ENCODE data around the gene CLCA2.
A peak's percentile ranks its signal among the peaks of the same experiment; 100 is the strongest.

Gene CLCA2

DNA sequence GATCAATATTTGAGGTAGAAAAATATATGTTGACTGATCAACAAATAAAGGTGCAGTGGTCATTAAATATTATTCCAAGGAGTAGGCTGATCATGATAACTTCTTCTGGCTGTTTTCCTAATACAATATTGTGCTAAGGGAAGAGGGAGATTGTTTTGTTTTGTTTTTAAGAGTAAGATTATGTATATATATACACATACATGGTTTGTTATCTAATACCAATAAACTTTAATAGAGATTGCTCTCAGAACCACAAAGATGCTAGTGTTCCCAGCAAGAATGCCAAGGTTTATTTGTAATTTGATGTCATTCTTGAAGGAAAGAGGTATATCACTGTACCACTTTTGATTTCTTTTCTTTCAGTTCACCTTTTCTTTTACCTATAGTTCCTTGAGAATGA, 10.1 kb downstream of the CLCA2 start:
- no peak for FAIRE-seq

DNA sequence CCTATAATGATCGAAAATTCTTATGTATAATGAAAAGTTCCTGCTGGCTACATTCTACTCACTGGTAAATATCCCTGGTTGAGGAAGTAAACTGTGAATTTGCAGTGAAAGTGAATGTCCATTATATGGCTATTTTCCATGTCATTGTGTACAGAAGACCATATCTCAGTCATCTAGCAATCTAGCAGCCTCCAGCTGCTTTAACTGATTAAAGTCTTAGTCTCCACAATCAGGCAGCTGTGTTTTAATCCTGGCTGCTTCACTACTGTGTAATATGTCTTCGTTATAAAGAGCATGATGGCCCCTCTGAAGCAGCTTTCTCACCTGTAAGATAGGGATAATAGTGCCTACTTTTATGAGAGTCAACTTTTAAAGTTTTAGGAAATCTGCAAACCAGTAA, 11.4 kb downstream of the CLCA2 start:
- no peak for FAIRE-seq

DNA sequence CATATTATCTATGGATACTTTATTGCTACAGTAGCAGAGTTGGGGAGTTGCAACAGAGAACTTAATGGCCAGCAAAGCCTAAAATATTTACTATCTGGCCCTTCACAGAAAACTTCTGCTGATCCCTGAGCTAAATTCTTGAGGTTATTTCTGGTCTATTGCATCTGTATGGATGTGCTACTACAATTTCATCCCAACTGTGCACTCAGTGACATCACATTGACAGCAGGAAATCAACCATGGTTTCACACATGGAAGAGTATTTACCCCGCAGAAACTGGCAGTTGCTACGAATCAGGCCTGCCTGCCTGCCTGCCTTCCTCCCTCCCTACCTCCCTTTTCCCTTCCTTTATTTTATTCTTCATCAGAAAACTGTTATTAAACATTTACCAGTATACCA, 12.1 kb downstream of the CLCA2 start:
- FAIRE-seq, result no peak

DNA sequence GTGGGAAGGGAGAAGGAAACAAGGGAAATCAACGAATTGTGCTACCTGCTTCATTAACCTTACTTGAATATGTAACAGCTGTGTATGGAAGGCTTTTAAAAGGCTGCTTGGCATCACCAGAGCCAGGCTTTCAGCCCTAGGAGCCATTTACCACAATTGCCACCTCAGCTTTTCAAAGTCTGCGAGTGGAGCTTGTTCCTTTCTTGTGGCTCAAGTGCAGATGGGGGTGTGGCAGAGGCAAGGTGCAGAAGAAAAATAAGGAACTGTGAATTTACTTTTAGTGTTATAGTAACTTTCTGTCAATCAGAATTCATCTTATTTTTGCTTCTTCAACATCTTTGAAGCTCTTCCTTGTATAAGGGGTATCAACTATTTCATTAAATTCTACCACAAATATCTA, 17.6 kb downstream of the CLCA2 start:
- no peak for FAIRE-seq

DNA sequence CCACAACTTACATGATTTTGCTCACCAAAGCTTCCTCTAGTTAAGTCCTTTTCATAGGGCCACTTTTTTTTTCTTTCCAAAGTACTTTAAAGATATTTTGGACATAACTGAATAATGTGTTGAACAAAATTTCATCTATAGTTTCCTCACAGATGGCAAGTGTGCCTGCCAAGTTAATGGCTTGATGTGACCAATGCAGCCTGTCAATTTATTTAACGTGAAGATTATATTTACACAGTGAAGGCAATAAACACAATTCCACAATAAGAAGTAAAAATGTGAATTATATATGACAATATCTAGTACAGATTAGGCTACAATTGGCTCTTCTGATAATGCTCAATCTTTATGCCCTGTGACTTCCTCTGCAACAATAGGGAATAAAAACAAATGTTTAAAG, 18.0 kb downstream of the CLCA2 start:
- FAIRE-seq, result no peak

DNA sequence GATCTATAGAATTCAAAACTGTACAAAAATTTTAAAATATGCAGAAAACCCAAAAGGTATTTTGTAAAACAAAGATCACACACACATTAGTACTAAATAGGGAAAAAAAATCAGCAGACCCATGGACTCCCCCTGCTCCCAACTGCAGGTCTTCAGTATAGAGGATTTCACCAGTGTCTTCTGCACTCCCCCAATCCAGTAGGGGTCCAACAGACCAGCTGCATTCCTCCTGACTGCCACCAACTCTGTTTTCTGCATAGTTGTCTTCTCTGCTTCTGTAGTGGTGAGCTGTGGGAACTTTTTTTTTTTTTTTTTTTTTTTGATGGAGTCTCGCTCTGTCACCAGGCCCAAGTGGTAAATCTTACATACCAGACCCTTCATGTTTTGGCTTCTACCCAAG, 21.9 kb downstream of the CLCA2 start:
- FAIRE-seq, result no peak

DNA sequence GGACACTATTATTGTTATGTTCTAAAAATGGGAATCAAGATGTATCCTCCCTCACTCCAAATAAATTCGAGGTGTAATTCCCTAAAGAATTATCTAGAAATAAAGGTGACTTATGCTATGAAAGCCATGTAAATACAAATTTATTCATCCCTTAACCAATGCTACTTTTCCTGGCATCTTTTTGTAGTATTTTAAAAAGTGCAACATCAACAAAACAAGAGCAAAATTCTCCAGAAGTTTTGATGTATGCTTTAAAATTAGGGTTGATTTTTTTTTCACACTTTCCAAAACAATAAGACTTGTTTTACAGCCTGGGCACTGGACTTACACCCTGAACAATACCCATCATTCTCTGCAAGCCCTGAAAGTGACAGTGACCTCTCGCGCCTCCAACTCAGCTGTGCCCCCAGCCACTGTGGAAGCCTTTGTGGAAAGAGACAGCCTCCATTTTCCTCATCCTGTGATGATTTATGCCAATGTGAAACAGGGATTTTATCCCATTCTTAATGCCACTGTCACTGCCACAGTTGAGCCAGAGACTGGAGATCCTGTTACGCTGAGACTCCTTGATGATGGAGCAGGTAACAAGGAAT, 23.3 kb downstream of the CLCA2 start:
- no peak for FAIRE-seq

DNA sequence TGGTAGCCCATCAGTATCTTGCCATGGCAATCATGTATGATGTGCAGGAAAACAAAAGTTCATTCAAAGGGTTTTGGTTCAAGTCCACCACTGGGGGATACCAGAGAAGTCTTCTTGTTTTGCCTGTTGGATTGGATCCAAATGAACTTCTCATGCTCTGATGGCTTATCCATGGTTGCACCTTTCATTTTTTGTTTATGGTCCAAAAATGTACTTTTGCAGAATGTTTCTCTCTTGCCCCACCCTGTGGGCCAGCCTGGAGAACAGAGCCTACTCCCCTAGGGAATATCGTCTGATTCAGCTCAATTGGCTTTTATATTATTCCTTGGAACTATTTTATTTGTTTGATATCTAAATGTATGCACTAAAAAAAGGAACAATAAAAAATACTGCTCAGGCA, 24.7 kb downstream of the CLCA2 start:
- no peak for FAIRE-seq

DNA sequence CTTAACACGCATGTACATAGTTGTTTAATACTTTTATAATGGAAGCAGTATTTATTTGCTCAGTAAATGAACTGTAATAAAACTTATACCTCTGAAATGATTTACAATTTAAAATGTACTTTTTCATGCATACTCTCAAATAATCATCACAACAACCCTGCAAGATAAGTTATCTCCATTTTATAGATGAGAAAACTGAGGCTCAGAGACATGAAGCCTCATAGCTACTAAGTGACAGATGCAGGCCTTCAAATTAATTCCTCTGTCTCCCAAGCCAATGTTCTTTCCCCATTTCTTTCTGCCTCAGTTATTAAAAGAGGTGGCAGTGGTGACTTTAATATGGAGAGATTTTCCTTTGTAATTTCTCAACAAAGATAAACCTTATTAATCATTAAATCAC, 25.1 kb downstream of the CLCA2 start:
- no peak for FAIRE-seq

DNA sequence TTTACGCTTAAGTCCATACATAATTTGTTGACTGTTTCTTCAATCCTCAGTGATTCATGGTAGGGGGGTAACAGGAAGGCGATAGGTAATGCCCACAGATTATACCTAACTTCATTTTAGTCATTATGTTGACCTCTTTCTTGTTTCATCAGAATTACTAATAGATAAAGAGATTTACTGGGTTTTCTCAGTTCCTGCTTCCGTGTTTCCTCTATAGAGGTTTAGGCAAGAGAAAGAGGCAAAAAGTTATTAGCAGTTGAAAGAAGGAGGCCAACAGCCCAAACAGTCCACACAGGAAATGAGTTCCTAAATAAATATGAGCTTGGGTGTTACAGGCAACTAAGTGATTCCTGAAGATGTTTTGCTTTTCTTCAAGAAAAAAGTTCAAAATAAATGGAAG, 26.9 kb downstream of the CLCA2 start:
- FAIRE-seq, result no peak

DNA sequence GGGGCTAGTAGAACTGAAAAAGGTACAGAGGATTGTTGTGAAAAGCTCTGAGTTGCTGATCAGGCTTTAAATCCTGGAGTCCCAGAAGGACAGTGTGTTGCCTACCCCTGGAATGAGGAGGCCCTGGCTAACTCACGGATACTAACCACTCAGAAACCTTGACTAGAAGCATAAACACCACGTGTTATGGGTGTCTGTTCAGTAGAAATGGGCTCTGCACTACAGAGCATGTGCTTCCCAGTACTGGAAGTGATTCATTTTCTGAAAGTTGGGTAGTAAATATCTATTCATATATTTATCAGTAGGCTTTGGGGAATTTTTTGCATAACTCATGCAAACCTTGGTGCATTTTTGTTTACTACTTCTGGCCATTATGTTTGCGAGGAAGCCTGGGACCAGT, 29.7 kb downstream of the CLCA2 start:
- no peak for FAIRE-seq

DNA sequence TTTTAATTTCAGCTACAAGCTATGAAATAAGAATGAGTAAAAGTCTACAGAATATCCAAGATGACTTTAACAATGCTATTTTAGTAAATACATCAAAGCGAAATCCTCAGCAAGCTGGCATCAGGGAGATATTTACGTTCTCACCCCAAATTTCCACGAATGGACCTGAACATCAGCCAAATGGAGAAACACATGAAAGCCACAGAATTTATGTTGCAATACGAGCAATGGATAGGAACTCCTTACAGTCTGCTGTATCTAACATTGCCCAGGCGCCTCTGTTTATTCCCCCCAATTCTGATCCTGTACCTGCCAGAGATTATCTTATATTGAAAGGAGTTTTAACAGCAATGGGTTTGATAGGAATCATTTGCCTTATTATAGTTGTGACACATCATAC, 31.1 kb downstream of the CLCA2 start:
- no peak for FAIRE-seq

DNA sequence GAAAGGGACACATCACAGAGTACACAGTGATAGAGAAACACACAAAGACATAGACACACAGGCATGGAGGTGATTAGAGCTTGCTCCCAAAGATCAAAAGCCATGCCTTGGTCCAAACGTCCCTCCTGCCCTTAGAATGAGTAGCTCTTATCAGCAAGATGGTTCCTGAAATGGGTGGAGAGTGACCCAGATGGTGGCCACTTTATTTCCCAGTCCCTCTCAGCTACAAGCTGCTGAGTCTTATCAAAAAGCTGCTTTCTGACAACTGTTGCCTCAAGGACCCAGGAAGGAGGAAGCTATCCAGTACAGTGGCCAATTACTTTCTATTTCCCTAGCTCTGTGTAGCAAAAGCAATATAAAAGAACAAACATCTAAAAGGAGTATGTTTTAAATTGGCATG, 37.0 kb downstream of the CLCA2 start:
- no peak for FAIRE-seq

DNA sequence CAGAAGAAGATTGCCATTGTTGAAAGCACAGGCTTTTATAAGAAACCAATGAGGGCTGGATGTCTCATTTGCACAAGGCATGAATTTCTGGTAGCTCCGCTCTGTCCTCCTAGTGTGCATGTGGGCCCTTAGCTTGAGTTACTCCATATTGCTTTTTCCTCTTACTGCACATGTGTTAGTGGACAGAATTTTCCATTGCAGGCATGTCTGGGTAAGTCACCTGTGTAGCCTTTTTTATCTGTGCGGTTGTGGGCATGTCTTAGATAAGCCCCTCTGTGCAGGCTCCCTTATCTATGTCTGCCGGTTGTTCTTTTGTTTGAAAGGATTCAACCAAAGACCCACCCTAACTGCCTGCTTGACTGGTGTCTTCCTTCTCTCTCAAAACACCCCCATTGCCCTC, 37.5 kb downstream of the CLCA2 start:
- no peak for FAIRE-seq

DNA sequence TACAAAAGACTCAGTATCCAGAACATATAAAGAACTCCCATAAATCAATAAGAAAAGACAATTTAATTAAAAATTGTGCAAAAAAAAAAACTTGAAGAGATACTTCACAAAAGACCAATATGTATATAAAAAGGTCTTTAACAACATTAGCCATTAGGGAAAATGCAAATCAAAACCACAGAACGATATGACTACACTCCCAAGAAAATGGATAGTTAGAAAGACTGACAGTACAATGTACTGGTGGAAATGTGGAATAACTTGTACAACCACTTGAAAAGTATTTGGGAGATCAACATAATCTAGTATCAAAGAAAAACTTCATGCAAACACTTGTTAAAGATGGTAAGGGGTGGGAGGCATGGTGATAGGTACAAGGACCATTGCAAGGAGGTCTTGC, 40.8 kb downstream of the CLCA2 start:
- peak; percentile 42 for FAIRE-seq

DNA sequence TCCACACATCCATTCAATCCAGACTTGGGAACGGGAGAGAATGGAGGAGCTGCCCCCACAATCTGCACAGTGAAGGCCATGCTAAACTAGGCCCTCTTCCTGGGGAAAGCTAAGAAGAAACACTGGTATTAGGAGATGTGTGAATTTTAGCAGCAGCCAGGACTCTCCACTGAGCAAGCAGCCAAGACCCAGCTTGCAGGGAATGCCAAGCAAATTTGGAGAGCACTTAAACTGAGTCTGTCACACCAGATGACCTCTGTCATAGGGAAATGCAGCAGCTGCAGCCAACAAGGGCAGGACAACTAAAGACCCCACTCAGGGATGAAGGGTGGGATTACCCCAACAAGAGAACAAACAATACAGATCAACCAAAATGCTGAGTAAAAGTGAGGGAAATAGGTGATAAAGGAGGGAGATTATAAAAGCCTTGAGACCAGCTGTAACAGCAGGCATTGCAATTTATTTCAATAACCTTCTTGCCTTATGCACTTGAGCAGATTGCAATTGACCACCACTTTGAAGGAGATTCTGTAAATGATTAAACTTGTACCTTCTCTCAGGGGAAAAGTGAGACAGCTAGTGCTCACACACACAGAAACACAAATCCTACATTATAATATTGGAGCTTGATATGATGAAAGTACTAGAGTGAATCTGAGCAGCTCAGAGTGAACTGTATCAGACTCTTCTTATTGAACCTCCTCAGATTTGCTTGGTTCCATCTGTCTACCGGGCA, 42.3 kb downstream of the CLCA2 start:
- no peak for FAIRE-seq

DNA sequence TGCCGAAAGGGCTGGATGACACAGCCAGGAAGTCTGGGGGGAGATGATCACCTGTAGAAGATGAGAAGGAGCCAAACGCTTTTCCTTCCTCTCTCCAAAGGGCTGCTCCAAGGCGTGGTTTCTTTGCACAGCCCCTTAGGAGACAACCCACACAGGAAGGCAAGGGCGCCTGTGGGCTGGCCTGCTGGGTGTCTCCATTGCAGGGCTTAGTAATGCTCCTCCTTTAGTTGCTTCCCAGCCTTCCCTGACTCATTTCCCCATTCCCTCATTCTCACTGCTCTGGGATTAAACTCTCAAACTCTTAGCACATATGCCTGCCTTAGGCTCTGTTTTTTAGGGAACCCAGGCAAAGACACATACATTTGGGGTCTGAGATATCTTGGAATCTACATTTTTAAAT, 43.0 kb downstream of the CLCA2 start:
- FAIRE-seq, result no peak

DNA sequence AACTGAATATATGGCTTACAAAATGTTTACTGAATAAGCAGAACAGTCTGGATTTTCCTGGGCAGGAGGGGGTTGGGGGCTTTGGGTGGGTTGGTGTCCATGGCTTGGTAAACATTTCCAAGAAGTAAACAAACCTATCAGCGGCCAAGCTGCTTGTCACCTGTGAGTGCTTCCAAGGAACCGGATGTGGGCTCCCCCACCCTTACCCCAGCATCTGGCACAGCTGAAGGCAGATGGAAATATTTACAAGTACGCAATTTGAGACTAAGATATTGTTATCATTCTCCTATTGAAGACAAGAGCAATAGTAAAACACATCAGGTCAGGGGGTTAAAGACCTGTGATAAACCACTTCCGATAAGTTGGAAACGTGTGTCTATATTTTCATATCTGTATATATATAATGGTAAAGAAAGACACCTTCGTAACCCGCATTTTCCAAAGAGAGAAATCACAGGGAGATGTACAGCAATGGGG, 44.6 kb downstream of the CLCA2 start, which contains the start of gene CLCA1:
TSS of gene CLCA1 (plus strand) at position 427 of the 477 bp plus-strand sequence. CDS start at position 472, 45 bp downstream.
- no peak for FAIRE-seq

DNA sequence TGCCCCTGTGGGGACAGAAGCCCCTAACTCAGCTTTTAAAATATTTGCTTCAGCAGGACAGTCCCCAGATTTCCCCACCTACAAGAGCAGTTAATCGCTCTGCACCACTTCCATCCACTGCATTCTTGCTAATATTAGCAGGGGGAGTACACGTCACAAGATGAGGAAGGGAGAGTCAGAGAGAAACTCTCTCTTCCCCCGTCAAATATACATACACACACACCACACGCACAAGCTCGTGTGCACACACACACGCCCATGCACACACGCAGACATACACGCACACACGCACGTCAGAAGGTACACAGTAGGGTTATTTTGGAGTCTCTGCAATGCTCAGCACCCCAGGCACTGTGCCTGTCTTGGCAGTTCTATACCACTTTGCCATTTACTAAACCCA, 46.9 kb downstream of the CLCA2 start:
- FAIRE-seq, result no peak

DNA sequence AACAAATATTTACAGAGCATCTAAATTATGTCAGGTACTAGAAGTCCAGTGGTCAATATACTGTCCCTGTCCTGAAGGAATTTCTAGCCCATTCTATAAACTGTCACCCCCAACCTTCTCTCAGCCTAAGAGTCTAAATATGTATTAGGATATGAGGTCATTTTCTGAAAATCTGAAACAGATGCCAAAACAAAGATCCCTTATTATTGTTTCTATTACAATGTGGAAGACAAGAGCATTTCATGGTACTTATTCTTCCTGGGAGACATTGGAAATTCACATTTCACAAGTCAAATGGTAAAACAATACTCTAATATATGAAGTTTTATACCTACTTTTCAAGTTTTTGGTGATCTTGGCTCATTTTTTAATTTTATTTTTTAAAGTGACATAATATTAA, 47.3 kb downstream of the CLCA2 start:
- FAIRE-seq, result no peak

DNA sequence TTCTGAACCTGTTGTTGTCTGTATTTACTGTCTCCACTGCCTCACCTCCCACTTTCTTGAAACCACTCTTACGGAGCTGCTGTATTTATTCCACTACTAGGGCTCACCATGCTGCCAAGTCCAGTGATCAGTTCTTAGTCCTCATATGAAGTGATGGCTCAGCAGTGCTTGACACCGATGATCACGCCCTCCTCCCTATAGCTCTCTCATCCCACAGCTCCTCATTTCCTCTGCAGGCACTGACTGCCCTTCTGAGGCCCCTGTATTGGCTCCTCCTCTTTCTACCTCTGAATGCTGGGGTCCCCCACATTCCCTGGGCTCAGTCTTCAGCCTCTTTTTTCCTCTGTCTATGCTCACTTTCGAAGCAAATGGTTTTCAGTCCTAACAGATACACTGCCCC, 48.2 kb downstream of the CLCA2 start:
- no peak for FAIRE-seq

DNA sequence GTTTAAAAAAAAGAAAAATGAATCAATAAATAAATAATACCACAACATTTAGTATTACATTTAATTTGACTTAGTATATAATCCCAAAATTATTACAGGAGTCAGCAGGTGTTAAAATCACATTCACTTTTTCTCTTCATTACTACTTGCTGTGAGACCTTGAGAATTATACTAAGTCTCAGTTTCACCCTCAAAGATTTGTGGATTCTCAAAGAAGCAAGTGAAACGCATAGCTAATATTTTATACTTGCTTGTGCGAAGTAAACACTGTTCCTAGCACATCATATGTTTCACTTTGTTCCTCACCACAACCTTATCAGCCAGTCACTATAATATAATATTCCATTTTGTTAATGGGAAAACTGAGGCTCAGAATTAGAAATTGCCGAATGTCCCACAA, 48.8 kb downstream of the CLCA2 start:
- FAIRE-seq, result no peak

DNA sequence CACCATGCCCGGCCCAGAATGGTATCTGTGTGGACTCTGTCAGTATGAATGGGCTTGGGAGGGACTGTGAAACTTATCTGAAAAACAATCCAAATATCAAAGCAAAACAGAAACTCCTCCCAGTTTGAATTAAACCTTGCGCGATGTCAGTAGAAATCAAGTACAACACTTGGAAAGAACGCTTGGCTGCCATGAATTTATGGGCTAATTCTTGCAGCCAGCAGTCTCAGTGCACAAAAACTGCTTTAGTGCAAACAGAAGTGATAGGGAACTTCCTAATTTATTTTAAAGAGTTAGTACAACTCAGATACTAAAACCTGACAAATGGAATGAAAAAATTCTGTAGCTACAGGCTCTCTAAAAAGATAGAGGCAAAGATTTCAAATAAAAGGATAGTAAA, 53.3 kb downstream of the CLCA2 start:
- FAIRE-seq, result no peak

DNA sequence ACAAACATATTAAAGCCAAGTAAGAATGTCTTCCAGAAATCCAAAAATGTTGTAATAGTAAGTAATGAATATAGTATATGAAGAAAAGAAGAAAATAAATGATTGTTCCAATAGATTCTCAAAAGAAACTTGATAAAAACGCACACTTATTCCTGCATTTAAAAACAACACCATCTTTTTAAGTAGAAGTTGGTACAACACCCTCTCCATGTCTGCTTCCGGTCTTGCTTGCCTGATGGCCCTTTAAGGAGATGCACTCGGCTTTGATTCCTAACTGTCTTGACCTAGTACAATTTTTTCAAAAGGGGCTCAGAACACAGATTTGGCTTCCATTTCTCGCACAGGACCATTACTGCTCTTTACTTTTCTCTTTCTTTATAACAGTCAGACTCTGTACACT, 53.7 kb downstream of the CLCA2 start:
- FAIRE-seq, result no peak
